ENCODE data around the gene ELP6.
"Not testable (repeated sequence)": the region's sequence is repeated elsewhere in the genome, so short reads cannot be mapped to it uniquely, and the experiment has no call there.

ELP6 gene

GRCh38 chr3:47475029-47475569 is 38.4 kb downstream of the ELP6 start:
- no peaks in the 10 kb centered on the region for H3K36me3 ChIP-seq (ENCODE audit: control insufficient read depth, insufficient read depth, low read length)
- H3K9me3 ChIP-seq (ENCODE audit: control insufficient read depth, low read length) = no peaks in the 10 kb centered on the region
- peak overlapping the region; percentile 75 for H3K4me3 ChIP-seq (ENCODE audit: insufficient read depth, low read depth, low read length, poor library complexity, severe bottlenecking)
- H3K4me1 ChIP-seq (ENCODE audit: control insufficient read depth, insufficient read depth, low read length, poor library complexity, severe bottlenecking) = peaks cover 13% of the 10 kb centered on the region
- no peaks in the 10 kb centered on the region for H3K27me3 ChIP-seq (replicated peaks; ENCODE audit: control insufficient read depth, insufficient read depth, low read length, poor library complexity, severe bottlenecking)
- DNase-seq = no peak
- peak overlapping the region; percentile 71 for H3K27ac ChIP-seq (ENCODE audit: insufficient read depth, low read length, poor library complexity, severe bottlenecking)

DNA sequence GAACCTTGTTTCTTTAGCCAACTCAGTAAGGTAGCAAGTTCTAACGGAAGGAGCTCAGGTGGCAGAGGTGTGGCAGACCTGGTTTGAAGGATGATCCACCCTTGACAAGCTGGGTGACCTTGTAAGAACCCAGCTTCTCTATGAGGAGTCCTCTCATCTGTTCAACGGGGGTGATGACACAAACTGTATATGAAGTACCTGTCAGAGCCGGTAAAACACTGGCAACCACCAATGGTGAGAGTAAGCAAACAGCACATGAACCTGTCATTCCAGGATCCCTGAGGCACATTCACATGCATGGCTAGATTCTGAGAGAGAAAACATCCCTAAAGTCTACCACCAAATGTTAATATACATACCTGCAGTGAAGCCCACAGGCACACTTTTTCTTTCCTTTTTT is 40.1 kb downstream of the ELP6 start:
- H3K4me3 ChIP-seq (ENCODE audit: insufficient read depth, low read depth, low read length, poor library complexity, severe bottlenecking) = no peak overlapping the region
- H3K4me1 ChIP-seq (ENCODE audit: control insufficient read depth, insufficient read depth, low read length, poor library complexity, severe bottlenecking) = peaks cover 13% of the 10 kb centered on the region
- no peak overlapping the region for H3K27ac ChIP-seq (ENCODE audit: insufficient read depth, low read length, poor library complexity, severe bottlenecking)
- no peak for DNase-seq
- H3K27me3 ChIP-seq (replicated peaks; ENCODE audit: control insufficient read depth, insufficient read depth, low read length, poor library complexity, severe bottlenecking) = no peaks in the 10 kb centered on the region
- H3K36me3 ChIP-seq (ENCODE audit: control insufficient read depth, insufficient read depth, low read length) = no peaks in the 10 kb centered on the region
- no peaks in the 10 kb centered on the region for H3K9me3 ChIP-seq (ENCODE audit: control insufficient read depth, low read length)

DNA sequence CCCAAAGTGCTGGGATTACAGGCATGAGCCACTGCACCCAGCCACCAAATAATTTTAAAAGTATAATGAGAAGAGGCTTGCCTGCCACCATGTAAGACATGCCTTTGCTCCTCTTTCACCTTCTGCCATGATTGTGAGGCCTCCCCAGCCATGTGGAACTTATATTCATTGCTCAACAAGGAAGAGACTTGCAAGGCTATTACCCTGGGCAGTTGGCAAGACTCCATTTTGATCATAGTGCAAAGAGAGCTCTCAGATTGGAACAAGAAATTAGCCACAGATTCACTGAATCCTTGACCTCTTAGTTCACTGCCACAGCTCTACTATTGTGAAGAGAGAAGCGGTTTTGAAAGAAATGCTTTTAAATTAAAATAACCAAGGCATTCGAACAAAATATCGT is 43.9 kb downstream of the ELP6 start:
- Histone ChIP-seq H3K4me1 (ENCODE audit: control insufficient read depth, insufficient read depth, low read length, poor library complexity, severe bottlenecking) (peaks cover 3% of the 10 kb centered on the region), H3K9me3 (ENCODE audit: control insufficient read depth, low read length) (no peaks in the 10 kb centered on the region), H3K36me3 (ENCODE audit: control insufficient read depth, insufficient read depth, low read length) (no peaks in the 10 kb centered on the region), H3K27me3 (replicated peaks; ENCODE audit: control insufficient read depth, insufficient read depth, low read length, poor library complexity, severe bottlenecking) (no peaks in the 10 kb centered on the region), H3K4me3 (ENCODE audit: insufficient read depth, low read depth, low read length, poor library complexity, severe bottlenecking) (no peak overlapping the region), H3K27ac (ENCODE audit: insufficient read depth, low read length, poor library complexity, severe bottlenecking) (no peak overlapping the region)
- no peak for DNase-seq

DNA sequence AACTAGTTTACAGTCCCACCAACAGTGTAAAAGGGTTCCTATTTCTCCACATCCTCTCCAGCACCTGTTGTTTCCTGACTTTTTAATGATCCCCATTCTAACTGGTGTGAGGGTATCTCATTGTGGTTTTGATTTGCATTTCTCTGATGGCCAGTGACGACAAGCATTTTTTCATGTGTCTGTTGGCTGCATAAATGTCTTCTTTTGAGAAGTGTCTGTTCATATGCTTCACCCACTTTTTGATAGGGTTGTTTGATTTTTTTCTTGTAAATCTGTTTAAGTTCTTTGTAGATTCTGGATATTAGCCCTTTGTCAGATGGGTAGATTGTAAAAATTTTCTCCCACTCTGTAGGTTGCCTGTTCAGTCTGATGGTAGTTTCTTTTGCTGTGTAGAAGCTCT is 45.2 kb downstream of the ELP6 start:
- H3K4me3 ChIP-seq (ENCODE audit: insufficient read depth, low read depth, low read length, poor library complexity, severe bottlenecking); H3K36me3 ChIP-seq (ENCODE audit: control insufficient read depth, insufficient read depth, low read length); DNase-seq; H3K27me3 ChIP-seq (replicated peaks; ENCODE audit: control insufficient read depth, insufficient read depth, low read length, poor library complexity, severe bottlenecking); H3K27ac ChIP-seq (ENCODE audit: insufficient read depth, low read length, poor library complexity, severe bottlenecking); H3K9me3 ChIP-seq (ENCODE audit: control insufficient read depth, low read length); H3K4me1 ChIP-seq (ENCODE audit: control insufficient read depth, insufficient read depth, low read length, poor library complexity, severe bottlenecking): not testable (repeated sequence)

DNA sequence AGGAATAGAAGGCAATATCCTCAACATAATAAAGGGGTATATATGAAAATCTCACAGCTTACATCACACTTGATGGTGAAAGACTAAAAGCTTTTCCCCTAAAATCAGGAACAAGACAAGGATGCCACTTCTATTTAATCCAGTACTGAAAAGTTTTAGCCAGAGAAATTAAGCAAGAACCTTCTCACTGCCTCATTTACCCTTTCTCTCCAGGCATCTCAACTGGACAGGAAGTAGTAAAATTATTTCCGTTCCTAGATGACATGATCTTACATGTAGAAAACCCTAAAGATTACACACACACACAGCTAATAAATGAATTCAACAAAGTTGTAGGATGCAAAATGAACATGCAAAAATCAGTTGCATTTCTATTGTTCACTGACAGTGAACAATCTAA is 48.9 kb downstream of the ELP6 start:
- Histone ChIP-seq H3K27me3 (replicated peaks; ENCODE audit: control insufficient read depth, insufficient read depth, low read length, poor library complexity, severe bottlenecking) (no peaks in the 10 kb centered on the region), H3K36me3 (ENCODE audit: control insufficient read depth, insufficient read depth, low read length) (no peaks in the 10 kb centered on the region), H3K9me3 (ENCODE audit: control insufficient read depth, low read length) (no peaks in the 10 kb centered on the region), H3K4me1 (ENCODE audit: control insufficient read depth, insufficient read depth, low read length, poor library complexity, severe bottlenecking) (no peaks in the 10 kb centered on the region), H3K27ac (ENCODE audit: insufficient read depth, low read length, poor library complexity, severe bottlenecking) (no peak overlapping the region), H3K4me3 (ENCODE audit: insufficient read depth, low read depth, low read length, poor library complexity, severe bottlenecking) (no peak overlapping the region)
- DNase-seq = no peak

DNA sequence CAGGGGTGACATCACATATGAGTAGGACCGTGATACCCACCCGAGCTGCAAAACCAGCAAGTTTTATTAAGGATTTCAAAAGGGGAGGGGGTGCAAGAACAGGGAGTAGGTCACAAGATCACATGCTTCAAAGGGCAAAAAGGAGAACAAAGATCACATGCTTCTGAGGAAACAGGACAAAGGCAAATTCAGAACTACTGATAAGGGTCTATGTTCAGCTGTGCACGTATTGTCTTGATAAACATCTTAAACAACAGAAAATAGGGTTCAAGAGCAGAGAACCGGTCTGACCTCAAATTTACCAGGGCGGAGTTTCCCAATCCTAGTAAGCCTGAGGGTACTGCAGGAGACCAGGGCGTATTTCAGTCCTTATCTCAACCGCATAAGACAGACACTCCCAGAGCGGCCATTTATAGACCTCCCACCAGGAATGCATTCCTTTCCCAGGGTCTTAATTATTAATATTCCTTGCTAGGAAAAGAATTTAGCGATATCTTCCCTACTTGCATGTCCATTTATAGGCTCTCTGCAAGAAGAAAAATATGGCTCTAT is 53.9 kb downstream of the ELP6 start:
- not testable (repeated sequence) for H3K4me3 ChIP-seq (ENCODE audit: insufficient read depth, low read depth, low read length, poor library complexity, severe bottlenecking); H3K9me3 ChIP-seq (ENCODE audit: control insufficient read depth, low read length); H3K27ac ChIP-seq (ENCODE audit: insufficient read depth, low read length, poor library complexity, severe bottlenecking); H3K36me3 ChIP-seq (ENCODE audit: control insufficient read depth, insufficient read depth, low read length); DNase-seq; H3K27me3 ChIP-seq (replicated peaks; ENCODE audit: control insufficient read depth, insufficient read depth, low read length, poor library complexity, severe bottlenecking); H3K4me1 ChIP-seq (ENCODE audit: control insufficient read depth, insufficient read depth, low read length, poor library complexity, severe bottlenecking)

DNA sequence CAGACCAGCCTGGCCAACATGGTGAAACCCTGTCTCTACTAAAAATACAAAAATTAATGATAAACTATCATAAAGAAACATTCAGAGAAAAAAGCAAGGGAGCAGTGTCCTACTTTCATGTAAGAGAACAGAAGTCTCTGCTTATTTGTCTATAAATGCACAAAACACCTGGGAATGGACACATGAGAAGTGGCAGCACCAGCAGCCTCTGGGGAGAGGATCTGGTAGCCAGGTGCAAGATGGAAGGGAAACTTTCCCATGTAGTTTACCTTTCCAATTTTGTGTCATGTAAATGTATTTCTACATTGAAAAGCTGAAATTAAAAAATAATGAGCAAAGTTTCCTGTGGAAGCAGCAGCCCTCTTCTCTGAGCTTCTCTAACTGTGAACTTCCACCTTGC is 56.5 kb downstream of the ELP6 start:
- H3K27ac ChIP-seq (ENCODE audit: insufficient read depth, low read length, poor library complexity, severe bottlenecking) = no peak overlapping the region
- no peaks in the 10 kb centered on the region for H3K4me1 ChIP-seq (ENCODE audit: control insufficient read depth, insufficient read depth, low read length, poor library complexity, severe bottlenecking)
- H3K36me3 ChIP-seq (ENCODE audit: control insufficient read depth, insufficient read depth, low read length) = no peaks in the 10 kb centered on the region
- no peak for DNase-seq
- H3K27me3 ChIP-seq (replicated peaks; ENCODE audit: control insufficient read depth, insufficient read depth, low read length, poor library complexity, severe bottlenecking) = no peaks in the 10 kb centered on the region
- H3K4me3 ChIP-seq (ENCODE audit: insufficient read depth, low read depth, low read length, poor library complexity, severe bottlenecking) = no peak overlapping the region
- H3K9me3 ChIP-seq (ENCODE audit: control insufficient read depth, low read length) = no peaks in the 10 kb centered on the region

DNA sequence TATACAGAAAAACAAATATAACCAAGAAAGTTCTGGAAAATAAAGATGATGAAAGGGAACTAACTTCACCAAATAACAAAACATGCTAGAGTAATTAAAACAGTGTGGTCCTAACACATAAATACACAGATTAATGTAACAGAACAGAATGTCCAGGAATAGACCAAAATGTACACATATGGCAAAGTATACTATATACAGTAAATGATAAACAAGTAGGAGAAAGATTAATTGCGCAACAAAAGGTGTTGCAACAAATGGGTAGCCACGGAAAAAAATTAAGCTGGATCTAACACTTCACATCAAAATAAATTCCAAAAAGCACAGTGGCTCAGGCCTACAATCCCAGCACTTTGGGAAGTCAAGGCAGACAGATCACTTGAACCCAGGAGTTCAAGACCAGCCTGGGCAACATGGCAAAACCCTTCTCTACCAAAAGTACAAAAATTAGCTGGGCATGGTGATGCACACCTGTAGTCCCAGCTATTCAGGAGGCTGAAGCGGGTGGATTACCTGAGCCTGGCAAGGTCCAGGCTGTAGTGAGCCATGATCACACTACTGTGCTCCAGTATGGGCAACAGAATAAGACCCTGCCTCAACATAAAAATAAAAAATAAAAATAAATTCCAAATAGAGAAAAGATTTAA is 57.6 kb downstream of the ELP6 start:
- H3K27ac ChIP-seq (ENCODE audit: insufficient read depth, low read length, poor library complexity, severe bottlenecking) = no peak overlapping the region
- no peaks in the 10 kb centered on the region for H3K27me3 ChIP-seq (replicated peaks; ENCODE audit: control insufficient read depth, insufficient read depth, low read length, poor library complexity, severe bottlenecking)
- H3K4me1 ChIP-seq (ENCODE audit: control insufficient read depth, insufficient read depth, low read length, poor library complexity, severe bottlenecking) = no peaks in the 10 kb centered on the region
- H3K4me3 ChIP-seq (ENCODE audit: insufficient read depth, low read depth, low read length, poor library complexity, severe bottlenecking) = no peak overlapping the region
- H3K9me3 ChIP-seq (ENCODE audit: control insufficient read depth, low read length) = no peaks in the 10 kb centered on the region
- no peak for DNase-seq
- H3K36me3 ChIP-seq (ENCODE audit: control insufficient read depth, insufficient read depth, low read length) = no peaks in the 10 kb centered on the region

- Histone ChIP-seq H3K27me3 (replicated peaks; ENCODE audit: control insufficient read depth, insufficient read depth, low read length, poor library complexity, severe bottlenecking) (no peaks in the 10 kb centered on the region), H3K4me3 (ENCODE audit: insufficient read depth, low read depth, low read length, poor library complexity, severe bottlenecking) (no peak overlapping the region), H3K36me3 (ENCODE audit: control insufficient read depth, insufficient read depth, low read length) (no peaks in the 10 kb centered on the region), H3K4me1 (ENCODE audit: control insufficient read depth, insufficient read depth, low read length, poor library complexity, severe bottlenecking) (no peaks in the 10 kb centered on the region), H3K9me3 (ENCODE audit: control insufficient read depth, low read length) (no peaks in the 10 kb centered on the region), H3K27ac (ENCODE audit: insufficient read depth, low read length, poor library complexity, severe bottlenecking) (no peak overlapping the region)
- no peak for DNase-seq
Observed at GRCh38 chr3:47452453-47453215, 60.9 kb downstream of the ELP6 start.

Data from effector memory CD4-positive, alpha-beta T cell (primary cell).